Measurements from ENCODE around the gene OPCML.

The OPCML gene

DNA sequence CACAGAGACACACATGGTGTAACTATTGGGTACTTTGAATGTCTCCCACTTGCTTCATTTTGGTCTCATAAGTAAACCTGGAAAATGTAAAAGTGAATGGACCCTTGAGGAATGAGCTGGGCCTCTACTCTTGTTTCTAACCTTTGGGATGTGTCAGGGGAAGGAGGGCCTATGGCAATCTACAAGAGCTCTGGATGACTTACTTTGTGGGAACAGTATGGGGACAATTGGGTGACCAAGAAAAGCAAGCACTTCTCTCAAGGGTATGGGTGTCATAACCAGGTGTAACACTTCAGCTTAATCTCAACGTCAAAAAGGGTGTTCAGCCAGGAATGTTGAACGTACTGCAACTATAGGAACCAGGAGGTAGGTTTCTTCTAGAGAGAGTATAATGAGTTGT is 144.0 kb downstream of the OPCML start:
- Histone ChIP-seq H3K27ac (no peak overlapping the region), H3K79me2 (ENCODE audit: insufficient read depth, low read depth) (no peaks in the 10 kb centered on the region), H3K36me3 (ENCODE audit: insufficient read depth) (no peaks in the 10 kb centered on the region), H3K9ac (no peak overlapping the region), H3K4me1 (ENCODE audit: low read depth, poor library complexity, severe bottlenecking) (no peaks in the 10 kb centered on the region), H3K4me2 (no peak overlapping the region), H2AFZ (ENCODE audit: low read depth) (no peak overlapping the region), H3K27me3 (ENCODE audit: insufficient read depth, low read depth) (no peaks in the 10 kb centered on the region), H3K4me3 (IDR thresholded peaks at IDR 0.05; ENCODE audit: insufficient read depth, low read depth, low read length) (no peak overlapping the region), H4K20me1 (ENCODE audit: insufficient read depth) (no peaks in the 10 kb centered on the region)
- TF ChIP-seq, protein P1, sequence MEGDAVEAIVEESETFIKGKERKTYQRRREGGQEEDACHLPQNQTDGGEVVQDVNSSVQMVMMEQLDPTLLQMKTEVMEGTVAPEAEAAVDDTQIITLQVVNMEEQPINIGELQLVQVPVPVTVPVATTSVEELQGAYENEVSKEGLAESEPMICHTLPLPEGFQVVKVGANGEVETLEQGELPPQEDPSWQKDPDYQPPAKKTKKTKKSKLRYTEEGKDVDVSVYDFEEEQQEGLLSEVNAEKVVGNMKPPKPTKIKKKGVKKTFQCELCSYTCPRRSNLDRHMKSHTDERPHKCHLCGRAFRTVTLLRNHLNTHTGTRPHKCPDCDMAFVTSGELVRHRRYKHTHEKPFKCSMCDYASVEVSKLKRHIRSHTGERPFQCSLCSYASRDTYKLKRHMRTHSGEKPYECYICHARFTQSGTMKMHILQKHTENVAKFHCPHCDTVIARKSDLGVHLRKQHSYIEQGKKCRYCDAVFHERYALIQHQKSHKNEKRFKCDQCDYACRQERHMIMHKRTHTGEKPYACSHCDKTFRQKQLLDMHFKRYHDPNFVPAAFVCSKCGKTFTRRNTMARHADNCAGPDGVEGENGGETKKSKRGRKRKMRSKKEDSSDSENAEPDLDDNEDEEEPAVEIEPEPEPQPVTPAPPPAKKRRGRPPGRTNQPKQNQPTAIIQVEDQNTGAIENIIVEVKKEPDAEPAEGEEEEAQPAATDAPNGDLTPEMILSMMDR (conservative IDR thresholded peaks at IDR 0.05; ENCODE audit: low read depth, low read length): no peak

DNA sequence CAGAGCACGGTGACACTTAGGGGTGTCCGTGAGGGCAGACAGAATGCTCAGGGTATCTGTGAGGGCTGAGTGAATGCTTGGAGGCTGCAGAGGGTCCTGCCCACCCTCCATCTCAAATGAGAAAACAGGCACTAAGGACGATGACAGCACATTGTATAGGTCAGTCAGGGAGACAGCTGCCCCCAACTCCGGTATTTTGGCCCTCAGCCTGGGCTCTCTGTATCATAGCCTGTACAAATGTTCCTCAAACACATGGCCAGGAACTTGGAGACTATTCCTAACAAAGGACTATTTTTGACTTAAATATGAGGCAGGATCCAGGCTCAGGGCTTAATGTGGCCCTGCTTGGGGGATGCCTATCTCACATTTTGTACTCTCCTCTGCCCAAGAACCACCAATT is 145.4 kb downstream of the OPCML start:
- H3K4me3 ChIP-seq (IDR thresholded peaks at IDR 0.05; ENCODE audit: insufficient read depth, low read depth, low read length): no peak overlapping the region
- H3K36me3 ChIP-seq (ENCODE audit: insufficient read depth): no peaks in the 10 kb centered on the region
- H3K79me2 ChIP-seq (ENCODE audit: insufficient read depth, low read depth): no peaks in the 10 kb centered on the region
- H2AFZ ChIP-seq (ENCODE audit: low read depth): no peak overlapping the region
- TF ChIP-seq, protein P1 (conservative IDR thresholded peaks at IDR 0.05; ENCODE audit: low read depth, low read length): no peak
- H3K27ac ChIP-seq: no peak overlapping the region
- H3K27me3 ChIP-seq (ENCODE audit: insufficient read depth, low read depth): no peaks in the 10 kb centered on the region
- no peaks in the 10 kb centered on the region for H4K20me1 ChIP-seq (ENCODE audit: insufficient read depth)
- H3K4me1 ChIP-seq (ENCODE audit: low read depth, poor library complexity, severe bottlenecking): no peaks in the 10 kb centered on the region
- no peak overlapping the region for H3K9ac ChIP-seq
- no peak overlapping the region for H3K4me2 ChIP-seq

DNA sequence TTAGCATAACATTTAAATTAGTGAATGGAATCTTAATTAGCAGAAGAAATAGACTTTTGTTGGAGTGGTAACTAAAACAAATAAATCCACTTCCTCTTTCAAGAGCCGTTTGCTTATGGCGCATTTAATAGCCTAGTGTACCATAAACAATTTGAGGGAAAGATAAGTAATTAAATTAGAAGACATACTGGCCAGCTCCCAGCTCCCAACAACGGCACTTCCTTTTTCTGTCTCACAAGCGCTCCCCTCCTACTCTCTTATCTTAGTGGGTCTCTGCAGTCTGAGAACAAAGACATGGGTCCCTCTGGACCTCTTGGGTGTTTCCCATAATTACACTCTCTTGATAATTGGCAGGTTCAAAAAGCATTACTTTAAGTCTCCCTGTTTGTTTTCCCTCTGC is 146.0 kb downstream of the OPCML start:
- Histone ChIP-seq H3K79me2 (ENCODE audit: insufficient read depth, low read depth) (no peaks in the 10 kb centered on the region), H3K27me3 (ENCODE audit: insufficient read depth, low read depth) (no peaks in the 10 kb centered on the region), H3K4me3 (IDR thresholded peaks at IDR 0.05; ENCODE audit: insufficient read depth, low read depth, low read length) (no peak overlapping the region), H3K4me2 (no peak overlapping the region), H2AFZ (ENCODE audit: low read depth) (no peak overlapping the region), H3K27ac (no peak overlapping the region), H3K36me3 (ENCODE audit: insufficient read depth) (no peaks in the 10 kb centered on the region), H4K20me1 (ENCODE audit: insufficient read depth) (no peaks in the 10 kb centered on the region), H3K9ac (no peak overlapping the region), H3K4me1 (ENCODE audit: low read depth, poor library complexity, severe bottlenecking) (no peaks in the 10 kb centered on the region)
- TF ChIP-seq, protein P1 (conservative IDR thresholded peaks at IDR 0.05; ENCODE audit: low read depth, low read length): no peak

DNA sequence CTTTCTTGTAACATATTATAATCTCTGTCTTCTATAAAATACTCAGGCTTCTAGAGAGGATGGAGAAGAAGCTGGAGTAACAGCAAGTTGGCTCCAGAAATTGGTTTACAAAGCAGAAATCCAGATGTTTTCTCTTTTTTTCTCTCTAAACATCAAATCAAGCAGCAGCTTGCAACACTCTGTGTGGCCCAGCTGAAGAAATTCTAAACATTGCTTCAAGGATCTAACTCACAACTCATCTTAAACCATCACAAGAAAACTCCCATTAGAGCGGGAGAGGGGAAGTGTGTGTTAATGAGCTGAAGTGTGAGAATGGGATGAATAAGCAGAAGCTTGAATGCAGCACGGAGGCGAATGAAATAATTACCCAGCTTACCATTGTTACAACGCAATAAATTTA is 146.5 kb downstream of the OPCML start:
- H3K9ac ChIP-seq: no peak overlapping the region
- H3K4me3 ChIP-seq (IDR thresholded peaks at IDR 0.05; ENCODE audit: insufficient read depth, low read depth, low read length): no peak overlapping the region
- TF ChIP-seq, protein P1 (conservative IDR thresholded peaks at IDR 0.05; ENCODE audit: low read depth, low read length): no peak
- no peak overlapping the region for H3K4me2 ChIP-seq
- H3K36me3 ChIP-seq (ENCODE audit: insufficient read depth): no peaks in the 10 kb centered on the region
- H2AFZ ChIP-seq (ENCODE audit: low read depth): no peak overlapping the region
- no peaks in the 10 kb centered on the region for H3K79me2 ChIP-seq (ENCODE audit: insufficient read depth, low read depth)
- no peak overlapping the region for H3K27ac ChIP-seq
- no peaks in the 10 kb centered on the region for H3K4me1 ChIP-seq (ENCODE audit: low read depth, poor library complexity, severe bottlenecking)
- no peaks in the 10 kb centered on the region for H4K20me1 ChIP-seq (ENCODE audit: insufficient read depth)
- H3K27me3 ChIP-seq (ENCODE audit: insufficient read depth, low read depth): no peaks in the 10 kb centered on the region

DNA sequence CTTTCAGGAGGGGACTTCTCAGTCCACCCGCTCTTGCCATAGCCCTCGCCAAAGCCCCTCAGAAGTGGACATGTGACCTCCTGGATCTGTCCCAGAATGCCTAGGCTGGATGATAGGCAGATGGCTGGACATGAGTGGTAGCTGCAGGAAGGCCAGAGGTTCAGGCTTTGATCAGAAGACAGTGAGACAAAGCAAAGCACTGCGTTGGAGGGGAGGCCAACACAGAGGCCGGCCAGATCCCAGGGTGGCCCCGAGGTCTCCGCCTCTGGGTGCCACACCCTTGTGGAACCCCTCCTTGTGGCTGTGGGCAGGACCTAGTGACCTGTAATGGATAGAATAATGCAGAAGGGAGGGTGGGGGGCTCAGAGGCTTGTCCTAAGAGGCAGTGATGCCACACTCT is 147.6 kb downstream of the OPCML start:
- Histone ChIP-seq H3K27ac (no peak overlapping the region), H3K36me3 (ENCODE audit: insufficient read depth) (no peaks in the 10 kb centered on the region), H3K9ac (no peak overlapping the region), H2AFZ (ENCODE audit: low read depth) (no peak overlapping the region), H3K79me2 (ENCODE audit: insufficient read depth, low read depth) (no peaks in the 10 kb centered on the region), H3K4me3 (IDR thresholded peaks at IDR 0.05; ENCODE audit: insufficient read depth, low read depth, low read length) (no peak overlapping the region), H3K27me3 (ENCODE audit: insufficient read depth, low read depth) (no peaks in the 10 kb centered on the region), H3K4me1 (ENCODE audit: low read depth, poor library complexity, severe bottlenecking) (no peaks in the 10 kb centered on the region), H3K4me2 (no peak overlapping the region), H4K20me1 (ENCODE audit: insufficient read depth) (no peaks in the 10 kb centered on the region)
- TF ChIP-seq, protein P1 (conservative IDR thresholded peaks at IDR 0.05; ENCODE audit: low read depth, low read length): no peak

Measured in KMS-11 (cell line).